WTC11 (cell line): ENCODE results near the gene SDHB. TPM values are rescaled to one million over a fixed set of nuclear protein-coding genes. Genes with fewer than 3 reads are reported as not detected.

Experiments used
- ATAC-seq: fragments of 200-7000 bp; cut with Tn5 transposase; 2 replicates; pipeline ENCODE4 v1.10.0; 2021; ENCODE audit warnings: mild to moderate bottlenecking, moderate library complexity
- CTCF ChIA-PET: fragments of 300-600 bp; sonication (Branson Sonifier 250); formaldehyde crosslinking; loops from one replicate; lab custom pipeline; 2021; ENCODE audit warnings: antibody characterized with exemption; lab: Charles Lee
- POLR2A ChIA-PET: fragments of 350-600 bp; sonication (Branson Sonifier 250); formaldehyde crosslinking; loops from one replicate; lab custom pipeline; 2021; ENCODE audit warnings: antibody characterized with exemption; lab: Charles Lee
- DNase-seq: peaks from one replicate; pipeline ENCODE4 v3.0.0; 2021; ENCODE audit warnings: low spot score
- H3K27ac Mint-ChIP-seq: 2 replicates; pipeline ENCODE4 v1.8.0; 2021; ENCODE audit warnings: mixed read lengths
- H3K27me3 Mint-ChIP-seq: 2 replicates; pipeline ENCODE4 v1.8.0; 2021; ENCODE audit warnings: low read depth, mild to moderate bottlenecking, moderate library complexity, mixed read lengths
- H3K36me3 Mint-ChIP-seq: 2 replicates; pipeline ENCODE4 v1.8.0; 2021; ENCODE audit warnings: mixed read lengths
- H3K4me1 Mint-ChIP-seq: 2 replicates; pipeline ENCODE4 v1.8.0; 2022; ENCODE audit warnings: mixed read lengths
- H3K4me3 Mint-ChIP-seq: 2 replicates; pipeline ENCODE4 v1.8.0; 2021; ENCODE audit warnings: mild to moderate bottlenecking, moderate library complexity, mixed read lengths
- H3K9me3 Mint-ChIP-seq: 2 replicates; pipeline ENCODE4 v1.8.0; 2021; ENCODE audit warnings: mixed read lengths
- ATF3 ChIP-seq: sonication (generic); formaldehyde crosslinking; conservative IDR thresholded peaks from 2 replicates; pipeline ENCODE4 v1.8.1; 2022; ENCODE audit warnings: mild to moderate bottlenecking, missing genetic modification reagents
- FOXJ3 ChIP-seq: sonication (generic); formaldehyde crosslinking; IDR thresholded peaks from 2 replicates; pipeline ENCODE4 v1.9.0; 2021; ENCODE audit warnings: missing genetic modification reagents, mild to moderate bottlenecking, borderline replicate concordance
- IRF1 ChIP-seq: sonication (generic); formaldehyde crosslinking; IDR thresholded peaks from 2 replicates; pipeline ENCODE4 v1.8.0; 2023; ENCODE audit warnings: missing genetic modification reagents
- MLX ChIP-seq: sonication (generic); formaldehyde crosslinking; IDR thresholded peaks from 2 replicates; pipeline ENCODE4 v1.8.1; 2023; ENCODE audit warnings: mild to moderate bottlenecking, missing genetic modification reagents, moderate library complexity
- MYBL2 ChIP-seq: sonication (generic); formaldehyde crosslinking; IDR thresholded peaks from 2 replicates; pipeline ENCODE4 v1.8.1; 2023; ENCODE audit warnings: mild to moderate bottlenecking, moderate library complexity, missing genetic modification reagents
- PRDM15 ChIP-seq: sonication (generic); formaldehyde crosslinking; IDR thresholded peaks from 2 replicates; pipeline ENCODE4 v1.8.0; 2022; ENCODE audit warnings: missing genetic modification reagents
- TEAD1 ChIP-seq: sonication (generic); formaldehyde crosslinking; IDR thresholded peaks from 2 replicates; pipeline ENCODE4 v1.8.0; 2022; ENCODE audit warnings: mild to moderate bottlenecking, missing genetic modification reagents
- TEAD4 ChIP-seq: sonication (generic); formaldehyde crosslinking; IDR thresholded peaks from 2 replicates; pipeline ENCODE4 v1.8.0; 2022; ENCODE audit warnings: mild to moderate bottlenecking, missing genetic modification reagents
- USF1 ChIP-seq: sonication (generic); formaldehyde crosslinking; IDR thresholded peaks from 2 replicates; pipeline ENCODE4 v1.8.0; 2022; ENCODE audit warnings: mild to moderate bottlenecking, missing genetic modification reagents
- USF2 ChIP-seq: sonication (generic); formaldehyde crosslinking; IDR thresholded peaks from 2 replicates; pipeline ENCODE4 v1.8.1; 2023; ENCODE audit warnings: mild to moderate bottlenecking, missing genetic modification reagents, moderate library complexity
- ZBTB43 ChIP-seq: sonication (generic); formaldehyde crosslinking; IDR thresholded peaks from 2 replicates; pipeline ENCODE4 v1.8.1; 2023; ENCODE audit warnings: mild to moderate bottlenecking, missing genetic modification reagents
- ZNF423 ChIP-seq: fragments of 250-450 bp; sonication (Bioruptor Pico); IDR thresholded peaks from 2 replicates; pipeline ENCODE4 v2.1.2; 2022; ENCODE audit warnings: mild to moderate bottlenecking, moderate library complexity
- ZNF532 ChIP-seq: fragments of 250-450 bp; sonication (Bioruptor Pico); IDR thresholded peaks from 2 replicates; pipeline ENCODE4 v1.9.0; 2021; ENCODE audit warnings: mild to moderate bottlenecking, borderline replicate concordance
- ZNF671 ChIP-seq: fragments of 250-450 bp; sonication (Bioruptor Pico); IDR thresholded peaks from 2 replicates; pipeline ENCODE4 v1.8.0; 2021; ENCODE audit warnings: mild to moderate bottlenecking
- total RNA-seq: library from RNA; stranded (reverse); gene quantifications from 3 replicates; pipeline ENCODE4 v1.2.3, GENCODE V29; 2021

Gene SDHB
- total RNA-seq, 1 experiment from 2014 or later: 89.5 TPM

- ATAC-seq (no peak), DNase-seq (peak; percentile 45)
- CTCF ChIA-PET: interaction anchor here (0.8 to 3.2 kb wide), 8 partner anchors 13 to 61 kb away, joined by 3 to 19 read pairs (median 5); no protein-coding TSS in a partner anchor
- peak overlapping the region; percentile 73; the same call in 1 of the 2 replicates for H3K4me3 Mint-ChIP-seq
- peaks cover 65% of the 10 kb centered on the region for H3K4me1 Mint-ChIP-seq
- POLR2A ChIA-PET: interaction anchor here (0.8 to 1.0 kb wide), 2 partner anchors 16 to 40 kb away, joined by 3 read pairs; no protein-coding TSS in a partner anchor
- H3K27ac Mint-ChIP-seq: peak overlapping the region; percentile 84
- H3K9me3 Mint-ChIP-seq: no peaks in the 10 kb centered on the region
- peaks cover 3% of the 10 kb centered on the region for H3K36me3 Mint-ChIP-seq
- no peaks in the 10 kb centered on the region for H3K27me3 Mint-ChIP-seq
- TF ChIP-seq FOXJ3 (CRISPR knock-in tag): no peak
- TF ChIP-seq ATF3 (CRISPR knock-in tag): no peak
- no peak for TF ChIP-seq MYBL2 (CRISPR knock-in tag)
- TF ChIP-seq ZNF532 (CRISPR knock-in tag): no peak
- TF ChIP-seq TEAD4 (CRISPR knock-in tag): peak; percentile 59; the same call in 1 of the 2 replicates
- TF ChIP-seq TEAD1: peak; percentile 69; the same call in 1 of the 2 replicates
- peak; percentile 52; the same call in 1 of the 2 replicates for TF ChIP-seq ZNF423 (CRISPR knock-in tag)
- 0 out of 2 replicates have a peak, but pooled peaks have one; percentile 9 for TF ChIP-seq PRDM15 (CRISPR knock-in tag)
- no peak for TF ChIP-seq IRF1 (CRISPR knock-in tag)
- peak; percentile 61 for TF ChIP-seq USF2 (CRISPR knock-in tag)
- no peak for TF ChIP-seq MLX (CRISPR knock-in tag)
- peak; percentile 36; the same call in 1 of the 2 replicates for TF ChIP-seq USF1 (CRISPR knock-in tag)
- no peak for TF ChIP-seq ZNF671 (CRISPR knock-in tag)
- TF ChIP-seq ZBTB43 (CRISPR knock-in tag): no peak
These were observed 40.9 kb downstream of the SDHB start for GRCh38 chr1:17012775-17013490.
